Measurements from ENCODE around the gene TRPV5.
"Not testable (repeated sequence)": the region's sequence is repeated elsewhere in the genome, so short reads cannot be mapped to it uniquely, and the experiment has no call there.

Gene TRPV5

DNA sequence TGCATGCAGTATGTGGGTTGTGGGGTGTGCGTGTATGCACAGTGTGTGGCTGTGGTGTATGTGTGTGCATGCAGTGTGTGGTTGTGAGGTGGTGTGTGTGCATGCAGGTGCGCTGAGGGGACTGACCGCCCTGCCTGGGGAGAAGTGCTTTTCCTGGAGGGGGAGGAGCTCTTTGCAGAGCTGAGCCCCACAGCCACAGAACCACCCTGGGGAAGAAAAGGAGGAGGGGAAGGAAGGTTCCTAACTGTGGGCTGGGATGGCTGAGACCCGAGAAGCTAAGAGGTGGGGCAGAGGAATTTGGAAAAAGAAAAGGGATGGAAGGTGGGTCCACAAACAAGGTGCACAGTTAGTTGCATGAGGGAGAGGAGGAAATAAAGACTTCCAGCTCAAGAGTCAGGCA is at the start of gene TRPV5:
TSS of gene TRPV5 (minus strand) at position 123 of the 400 bp plus-strand sequence. CDS start 287 bp downstream, outside the sequence.
- DNase-seq: no peak

DNA sequence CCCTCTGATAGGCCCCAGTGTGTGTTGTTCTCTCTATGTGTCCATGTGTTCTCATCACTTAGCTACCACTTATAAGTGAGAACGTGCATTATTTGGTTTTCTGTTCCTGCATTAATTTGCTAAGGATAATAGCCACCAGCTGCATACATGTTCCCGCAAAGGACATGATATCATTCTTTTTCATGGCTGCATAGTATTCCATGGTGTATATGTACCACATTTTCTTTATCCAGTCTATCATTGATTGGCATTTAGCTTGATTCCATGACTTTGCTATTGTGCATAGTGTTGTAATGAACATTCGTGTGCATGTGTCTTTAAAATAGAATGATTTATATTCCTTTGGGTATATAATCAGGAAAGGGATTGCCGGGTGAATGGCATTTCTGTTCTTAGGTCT is 44.9 kb upstream of the TRPV5 start:
- DNase-seq: not testable (repeated sequence)

DNA sequence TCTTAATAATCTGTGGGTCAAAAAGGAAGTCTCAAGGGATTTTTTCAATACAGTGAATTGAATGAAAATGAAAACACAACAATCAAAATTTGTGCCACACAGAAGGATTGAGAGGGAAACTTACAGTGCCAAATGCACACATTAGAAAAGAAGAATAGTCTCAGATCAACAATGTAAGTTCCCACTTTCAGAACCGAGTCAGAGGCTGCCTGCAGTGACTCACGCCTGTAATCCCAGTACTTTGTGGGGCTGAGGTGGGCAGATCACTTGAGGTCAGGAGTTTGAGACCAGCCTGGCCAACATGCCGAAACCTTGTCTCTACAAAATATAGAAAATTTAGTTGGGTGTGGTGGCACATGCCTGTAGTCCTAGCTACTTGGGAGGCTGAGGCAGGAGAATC is 41.1 kb upstream of the TRPV5 start:
- no peak for DNase-seq

DNA sequence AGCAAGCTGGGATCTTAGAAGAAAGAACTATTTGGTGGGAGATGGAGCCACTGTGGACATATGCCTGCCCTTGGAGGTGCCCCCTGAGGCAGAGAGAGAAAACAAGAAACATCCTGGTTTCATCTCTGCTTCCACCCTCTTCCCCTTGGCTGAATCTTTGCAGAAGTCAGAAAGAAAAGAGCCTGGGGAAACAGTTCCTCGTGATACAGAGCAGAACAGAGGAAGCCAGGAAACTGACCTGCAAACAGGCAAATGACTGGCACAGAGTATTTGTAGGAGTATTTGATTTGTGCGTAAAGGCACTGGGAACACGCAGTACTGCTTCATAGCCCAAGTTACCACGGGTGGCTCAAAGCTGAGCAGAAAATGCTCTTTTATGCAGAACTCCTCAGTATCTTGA is 35.6 kb upstream of the TRPV5 start:
- no peak for DNase-seq

DNA sequence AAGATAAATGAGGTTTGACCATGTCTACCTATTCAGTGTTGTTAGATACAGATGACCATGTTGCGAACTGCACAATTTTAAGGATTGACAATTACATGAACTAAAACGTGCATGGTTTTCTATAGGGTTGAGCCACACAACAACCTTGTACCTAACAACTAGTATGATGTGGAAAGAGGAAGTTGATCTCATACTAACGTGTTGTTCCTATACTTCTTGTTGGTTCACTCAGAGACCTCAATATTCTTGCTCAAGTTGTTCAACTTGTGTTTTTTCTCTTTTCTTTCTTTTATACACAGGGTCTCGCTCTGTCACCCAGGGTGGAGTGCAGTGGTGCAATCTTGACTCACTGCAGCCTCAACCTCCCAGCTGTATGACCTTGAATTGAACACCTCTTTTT is 34.7 kb upstream of the TRPV5 start:
- DNase-seq: no peak

DNA sequence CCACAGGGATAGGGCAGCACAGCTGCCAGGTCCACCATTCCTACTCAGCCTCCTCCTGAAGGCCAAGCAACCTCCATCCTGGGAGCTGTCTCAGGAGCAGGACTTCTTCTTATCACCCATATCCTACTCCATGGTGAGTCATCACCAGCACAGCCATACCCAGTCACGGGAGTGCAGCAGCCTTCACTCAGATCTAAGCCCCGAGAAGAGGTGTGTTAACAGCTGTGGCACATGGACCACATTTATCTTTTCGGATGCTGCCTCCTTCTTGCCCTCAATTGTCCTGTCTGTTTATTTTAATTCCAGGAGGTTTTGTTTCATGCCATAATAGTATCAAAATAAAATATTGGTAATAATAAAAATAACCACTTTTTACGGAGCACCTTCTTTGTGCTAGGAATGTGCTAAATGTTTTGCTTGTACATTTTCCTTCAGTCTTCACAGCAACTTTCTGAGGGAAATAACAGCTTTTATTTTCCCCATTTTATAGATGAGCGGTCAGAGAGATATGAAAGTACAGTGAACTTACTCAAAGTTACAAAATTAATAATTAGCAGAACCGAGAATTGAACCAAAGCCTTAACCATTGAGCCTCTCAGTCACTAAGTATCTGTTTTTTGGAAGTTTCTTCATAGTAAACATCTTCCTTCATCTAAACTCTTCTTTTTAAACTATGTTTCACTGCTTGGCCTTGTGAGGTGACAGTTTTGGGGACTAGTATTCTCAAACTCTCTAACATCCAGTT is 31.1 kb upstream of the TRPV5 start:
- DNase-seq: no peak

DNA sequence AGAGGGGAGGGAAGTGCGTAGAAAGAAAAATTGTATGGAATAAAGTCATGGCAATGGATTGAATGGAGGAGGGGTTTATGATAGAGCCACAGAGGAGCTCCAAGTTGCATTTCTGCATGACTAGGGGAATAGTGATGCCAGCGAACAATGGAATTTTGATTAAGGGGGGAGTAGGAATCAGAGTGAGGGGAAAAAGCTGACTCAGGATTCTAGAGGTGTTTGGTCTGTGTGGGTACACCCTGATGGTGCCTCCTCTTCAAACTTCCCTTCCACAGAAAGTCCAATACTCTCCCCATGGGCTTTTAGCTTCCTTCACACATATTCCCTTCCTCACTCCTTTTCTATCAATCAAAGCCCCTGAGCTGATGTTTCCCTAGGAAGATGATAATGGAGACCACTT is 30.4 kb upstream of the TRPV5 start:
- DNase-seq: no peak

DNA sequence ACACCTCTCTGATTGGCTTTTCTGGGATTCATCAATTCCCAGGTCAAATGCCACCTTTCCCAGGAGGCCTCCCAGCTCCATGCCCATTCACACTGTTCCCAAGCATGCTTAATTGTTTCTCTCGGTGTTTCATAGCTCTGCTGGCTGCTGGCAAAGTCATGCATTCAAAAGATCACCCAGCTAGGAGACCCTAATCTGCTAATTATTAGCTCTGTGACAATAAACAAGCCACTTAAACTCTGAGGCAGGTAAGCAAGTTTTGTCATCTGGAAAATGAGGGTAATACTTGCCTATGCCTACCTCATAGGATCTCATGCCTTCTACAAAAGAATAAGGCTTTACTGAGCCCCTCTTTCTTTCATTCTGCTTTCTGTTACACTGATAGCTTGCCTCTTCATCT is 29.4 kb upstream of the TRPV5 start:
- DNase-seq: no peak

DNA sequence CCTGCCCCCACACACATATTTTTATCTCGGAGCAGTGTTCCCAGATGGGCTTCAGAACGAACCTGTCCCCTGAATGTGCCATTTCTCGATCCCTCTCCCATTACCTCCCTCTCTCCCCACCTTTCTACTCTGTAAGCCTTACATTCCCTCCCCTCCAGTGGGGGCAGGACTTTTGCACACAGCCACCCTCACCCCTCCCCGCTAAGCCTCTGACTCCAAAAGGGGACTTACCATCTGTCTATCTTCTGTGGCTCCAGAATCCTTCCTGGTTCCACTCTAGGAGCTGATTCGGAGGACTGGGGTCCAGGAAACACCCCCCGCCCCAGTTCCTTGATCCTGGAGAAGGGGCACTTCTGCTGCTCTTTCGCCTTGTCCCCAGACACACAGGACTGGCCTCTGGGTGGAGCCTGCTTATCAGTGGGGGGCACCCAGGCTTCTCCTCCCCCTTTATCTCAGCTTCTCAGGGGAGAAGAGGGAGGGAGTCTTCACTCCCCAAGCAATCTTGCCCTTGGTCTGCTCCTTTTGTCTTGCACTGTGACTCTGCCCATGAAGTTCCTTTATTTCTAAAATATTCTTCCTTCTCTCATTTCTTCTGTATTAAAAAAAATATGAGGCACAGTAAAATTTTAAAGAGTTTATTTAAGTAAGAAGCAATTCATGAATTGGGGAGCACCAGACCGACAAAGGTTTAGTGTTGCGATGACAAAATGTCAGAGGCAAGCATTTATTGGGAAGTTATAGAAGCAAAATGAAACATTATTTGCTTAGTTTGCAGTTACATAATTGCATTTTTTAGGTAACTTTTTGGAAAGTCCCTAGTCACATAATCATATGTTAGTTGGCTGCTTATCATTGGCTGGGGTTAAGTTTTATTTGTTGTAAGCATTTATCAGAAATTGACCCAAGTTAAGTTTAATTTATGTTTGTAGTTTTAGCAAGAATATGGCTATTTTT is 28.7 kb upstream of the TRPV5 start, which contains the start of gene KEL:
TSS of gene KEL (minus strand) at position 391 of the 954 bp plus-strand sequence. CDS start at position 234, 157 bp downstream.
- DNase-seq: no peak

DNA sequence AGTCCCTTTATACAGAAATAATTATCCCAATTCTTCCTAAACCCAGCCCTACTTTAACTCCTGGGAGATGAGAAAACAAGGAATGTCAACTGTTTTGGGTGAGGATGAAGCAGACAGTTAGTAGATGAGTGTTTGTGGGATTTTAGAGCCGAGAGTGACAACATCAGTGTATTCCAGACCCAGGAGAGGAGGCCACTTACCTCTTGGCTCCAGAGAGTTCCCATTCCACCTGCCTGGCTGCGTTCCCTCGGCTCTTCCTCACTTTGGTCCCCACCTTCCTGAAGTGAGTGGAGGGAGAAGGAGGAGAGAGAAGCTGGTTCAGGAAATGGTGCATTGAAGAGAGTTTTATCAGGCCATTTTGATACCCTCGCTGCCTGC is 28.0 kb upstream of the TRPV5 start:
- no peak for DNase-seq

DNA sequence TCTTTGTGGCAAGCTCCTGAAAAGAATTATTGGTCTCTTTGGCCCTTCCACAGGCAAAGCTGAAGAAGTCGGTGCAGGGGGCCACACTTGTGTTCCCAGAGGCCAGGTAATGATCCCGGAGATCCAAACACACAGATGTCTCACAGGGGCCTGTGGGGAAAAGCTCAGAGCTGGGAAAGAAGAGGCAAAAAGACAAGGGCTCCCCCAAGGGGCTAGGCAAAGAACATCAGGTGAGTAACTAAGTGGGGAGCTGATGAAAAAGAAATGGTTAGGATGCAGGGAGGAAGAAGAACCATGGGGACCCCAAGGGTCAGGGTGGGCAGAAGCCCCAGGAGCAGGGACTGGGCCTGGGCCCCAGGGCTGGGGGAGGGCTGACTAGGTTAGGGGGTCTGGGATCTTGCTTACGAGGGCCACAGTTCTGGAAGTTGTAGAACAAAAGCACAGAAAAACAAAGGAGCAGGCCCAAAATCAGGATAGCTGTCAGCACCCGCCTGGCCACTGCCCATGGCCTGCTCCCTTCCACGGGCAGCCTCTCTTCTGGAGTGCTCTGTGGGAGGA is 27.5 kb upstream of the TRPV5 start:
- no peak for DNase-seq

DNA sequence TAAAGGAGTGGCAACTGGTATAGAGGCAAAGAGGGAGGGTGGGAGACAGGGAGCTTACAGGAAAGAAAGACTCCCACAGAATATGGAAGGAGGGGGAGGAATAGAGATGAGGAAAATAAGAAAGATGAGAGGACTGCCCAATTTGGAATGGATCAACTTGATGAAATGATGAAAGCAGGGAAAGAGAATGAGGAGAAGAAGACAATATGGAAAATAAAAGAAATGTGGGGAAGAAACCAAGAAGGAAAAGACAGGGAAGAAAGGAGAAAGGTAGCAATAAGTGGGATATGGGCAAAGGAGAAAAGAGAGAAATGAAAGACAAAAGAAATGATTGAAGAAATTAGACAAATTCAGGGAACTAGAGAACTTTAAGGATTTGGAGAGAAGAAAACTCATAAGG is 25.7 kb upstream of the TRPV5 start:
- no peak for DNase-seq

DNA sequence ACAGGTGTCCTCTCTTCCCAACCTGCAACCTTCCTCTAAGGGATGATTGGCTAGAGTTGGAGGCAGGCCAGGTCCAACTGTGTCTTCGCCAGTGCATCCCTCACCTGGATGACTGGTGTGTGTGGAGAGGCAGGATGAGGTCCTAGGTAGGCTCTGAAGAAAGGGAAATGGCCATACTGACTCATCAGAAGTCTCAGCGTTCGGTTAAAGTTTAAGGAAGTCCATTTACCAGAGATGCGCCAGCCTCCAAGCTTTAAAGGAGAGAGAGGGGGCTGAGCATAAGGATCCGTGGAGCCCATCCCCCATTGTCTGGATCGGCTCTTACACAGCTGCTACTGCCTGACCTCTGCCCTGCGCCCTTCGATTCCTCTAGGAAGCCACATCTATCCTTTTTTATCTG is 24.2 kb upstream of the TRPV5 start:
- DNase-seq: no peak

DNA sequence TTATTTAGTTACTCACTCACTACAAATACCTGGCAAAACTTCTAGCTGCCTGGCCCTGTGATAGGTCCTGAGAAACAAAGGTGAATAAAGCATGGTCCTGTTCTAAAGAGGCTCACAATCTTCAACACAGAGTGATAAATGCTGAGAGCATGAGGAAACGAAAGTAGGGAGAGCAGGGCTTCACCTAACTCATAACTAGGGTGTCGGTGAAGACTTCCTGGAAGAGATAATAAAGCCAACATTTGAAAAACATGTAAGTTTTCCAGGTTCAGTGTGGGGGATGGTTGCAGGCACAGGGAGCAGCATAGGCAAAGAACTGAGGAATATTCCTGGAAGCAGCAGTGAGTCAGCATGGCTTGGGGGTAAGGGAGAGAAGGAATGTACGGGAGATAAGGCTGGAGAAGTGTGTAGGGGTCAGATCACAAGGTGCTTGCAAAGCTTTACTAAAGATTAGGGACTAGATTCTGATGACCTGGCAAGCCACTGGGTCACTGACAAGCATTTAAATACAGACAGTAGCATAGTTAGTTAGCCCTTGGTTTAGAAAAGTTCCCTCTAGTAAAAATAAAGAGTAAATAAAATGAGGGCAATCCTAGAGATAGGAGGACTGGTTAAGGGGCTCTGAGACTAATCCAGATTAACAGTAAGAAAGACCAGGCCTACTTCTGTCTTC is 23.5 kb upstream of the TRPV5 start:
- no peak for DNase-seq

DNA sequence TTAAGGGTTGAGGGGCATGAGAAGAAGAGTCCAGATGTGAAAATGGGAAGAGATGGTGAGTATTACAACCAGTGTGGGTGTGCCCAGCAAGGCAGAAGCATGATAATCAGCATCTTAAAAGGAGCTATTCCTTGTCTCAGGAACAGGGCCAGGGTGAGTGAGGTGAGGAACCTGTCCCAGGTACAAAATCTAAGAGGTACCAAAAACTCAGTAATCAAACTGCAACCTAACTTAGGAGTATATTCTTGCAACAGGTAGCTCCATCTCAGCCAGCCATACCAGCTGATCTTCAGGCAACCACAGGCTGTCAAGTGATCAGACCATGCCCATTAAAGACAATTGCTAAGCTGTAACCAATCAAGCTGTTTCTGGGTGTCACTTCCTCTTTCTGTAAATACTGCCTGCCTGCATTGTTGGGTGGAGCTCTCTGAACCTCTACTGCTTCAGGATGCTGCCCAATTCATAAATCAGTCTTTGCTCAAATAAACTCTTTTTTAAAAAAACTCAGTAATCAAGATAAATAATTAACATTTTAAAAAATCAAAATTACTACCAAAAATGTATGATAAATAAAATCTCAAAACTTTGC is 21.2 kb upstream of the TRPV5 start:
- DNase-seq: no peak

DNA sequence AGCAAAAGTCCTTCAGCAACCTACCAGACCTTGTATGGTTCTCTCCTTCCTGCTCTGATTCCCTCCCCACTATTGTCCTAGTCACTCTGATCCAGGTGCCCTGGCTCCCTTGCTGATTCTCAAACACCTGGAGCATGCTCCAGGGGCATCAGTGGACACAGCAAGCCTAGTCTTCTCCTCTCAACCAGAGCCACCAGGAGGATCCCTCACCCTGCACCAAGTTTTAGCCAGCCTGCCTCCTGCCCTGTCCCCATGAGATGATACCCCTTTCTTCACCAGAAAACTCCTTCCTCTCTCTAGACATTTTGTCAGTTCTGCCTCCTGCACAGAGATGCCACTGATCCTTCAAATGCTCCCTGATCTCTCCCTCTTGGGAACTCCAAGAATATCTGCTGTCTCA is 16.7 kb upstream of the TRPV5 start:
- no peak for DNase-seq

DNA sequence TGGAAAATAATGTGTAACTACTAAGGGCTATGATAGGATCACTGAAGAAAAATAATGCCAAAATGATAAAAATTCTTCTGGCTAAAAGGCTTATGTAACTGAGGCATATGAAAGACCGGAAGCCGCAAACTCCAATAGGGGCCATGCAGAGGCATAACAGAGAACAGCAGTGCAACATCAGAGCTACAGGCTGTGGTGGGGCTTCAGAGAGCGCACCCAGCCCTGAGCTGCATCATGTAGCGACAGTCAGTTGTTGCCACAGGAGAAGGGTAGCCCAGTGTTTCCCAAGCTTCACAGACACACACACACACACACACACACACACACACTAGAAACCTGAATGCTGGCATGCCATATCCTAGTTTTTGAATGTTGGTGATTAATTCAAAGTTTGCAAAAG is 15.1 kb upstream of the TRPV5 start:
- DNase-seq: no peak

DNA sequence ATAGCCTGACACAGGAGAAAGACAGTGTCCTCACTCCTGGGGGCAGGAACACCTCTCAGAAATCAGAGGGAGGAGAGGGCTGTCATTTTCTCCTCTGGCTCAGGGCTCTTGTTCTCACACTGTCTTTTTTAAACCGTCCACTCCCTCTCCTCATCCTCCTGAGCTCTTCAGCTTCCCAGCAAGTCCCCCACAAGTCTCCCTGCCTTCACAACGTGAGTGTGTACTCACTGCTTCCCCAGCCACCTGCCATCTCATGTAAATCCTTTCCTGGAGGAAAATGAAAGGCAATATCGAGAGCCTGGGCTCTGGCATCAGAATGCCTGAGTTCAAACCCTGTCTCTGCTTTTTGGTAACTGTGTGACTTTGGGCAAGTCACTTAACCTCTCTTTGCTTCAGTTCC is 11.5 kb upstream of the TRPV5 start:
- no peak for DNase-seq

DNA sequence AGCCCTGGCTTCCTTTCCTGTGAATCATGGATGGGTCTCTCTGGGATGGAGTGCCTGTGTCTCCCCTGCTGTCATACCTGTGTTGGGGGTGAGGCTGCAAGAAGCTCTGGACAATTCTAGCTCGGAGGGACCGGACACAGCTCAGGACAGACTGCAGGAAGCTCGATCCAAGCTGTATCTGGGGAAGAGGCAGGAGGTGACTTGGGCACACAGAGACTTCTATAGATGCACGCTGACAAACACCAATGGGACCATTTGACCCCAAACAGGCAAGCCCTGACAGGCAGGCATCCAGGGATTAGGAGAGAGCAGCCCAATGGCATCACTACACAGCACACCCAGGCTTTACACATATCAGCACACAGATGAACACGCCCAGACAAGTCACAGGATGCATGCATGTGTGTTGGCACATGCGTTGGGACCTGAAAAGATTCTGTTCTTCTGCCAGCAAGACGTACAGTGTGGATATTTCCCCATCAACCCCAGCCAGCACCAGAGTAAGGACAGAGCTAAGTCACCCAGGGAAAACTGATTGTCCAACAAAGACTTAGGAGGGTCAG is 10.2 kb upstream of the TRPV5 start:
- no peak for DNase-seq

DNA sequence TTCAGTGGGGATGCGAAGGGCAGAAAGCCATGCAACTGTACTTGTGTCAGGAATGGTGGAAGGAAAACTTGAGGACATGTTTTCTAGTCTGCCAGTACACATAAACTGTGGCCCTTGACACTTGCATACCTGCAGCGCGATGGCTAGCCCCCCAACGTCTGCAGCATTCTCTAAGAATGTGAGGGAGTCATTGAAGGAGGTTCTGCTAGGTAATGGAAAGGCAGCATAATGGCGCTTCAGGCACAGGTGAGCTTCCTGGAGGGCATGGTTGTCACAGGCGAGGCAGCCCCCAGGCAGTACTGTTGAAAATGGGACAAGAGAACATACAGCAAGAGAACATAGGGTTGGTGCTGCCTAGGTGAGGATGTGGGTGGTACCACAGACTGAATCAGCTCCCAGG is 9.2 kb upstream of the TRPV5 start:
- no peak for DNase-seq

DNA sequence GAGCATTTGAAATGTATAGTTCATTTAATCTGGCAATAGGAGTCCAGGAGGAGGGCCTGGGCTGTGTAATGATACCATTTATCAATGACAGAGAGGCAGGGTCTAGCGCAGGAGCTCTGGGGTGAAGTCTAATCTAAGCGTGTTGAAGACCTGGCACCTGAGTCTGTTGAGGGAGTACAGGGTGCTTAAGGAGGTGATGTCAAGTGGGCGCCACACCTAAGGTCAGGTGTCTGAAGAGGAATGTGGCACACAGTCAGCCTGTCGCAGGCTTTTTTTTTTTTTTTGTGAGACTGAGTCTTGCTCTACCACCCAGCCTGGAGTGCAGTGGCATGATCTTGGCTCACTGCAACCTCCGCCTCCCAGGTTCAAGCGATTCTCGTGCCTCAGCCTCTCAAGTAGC is 8.0 kb upstream of the TRPV5 start:
- DNase-seq: no peak

DNA sequence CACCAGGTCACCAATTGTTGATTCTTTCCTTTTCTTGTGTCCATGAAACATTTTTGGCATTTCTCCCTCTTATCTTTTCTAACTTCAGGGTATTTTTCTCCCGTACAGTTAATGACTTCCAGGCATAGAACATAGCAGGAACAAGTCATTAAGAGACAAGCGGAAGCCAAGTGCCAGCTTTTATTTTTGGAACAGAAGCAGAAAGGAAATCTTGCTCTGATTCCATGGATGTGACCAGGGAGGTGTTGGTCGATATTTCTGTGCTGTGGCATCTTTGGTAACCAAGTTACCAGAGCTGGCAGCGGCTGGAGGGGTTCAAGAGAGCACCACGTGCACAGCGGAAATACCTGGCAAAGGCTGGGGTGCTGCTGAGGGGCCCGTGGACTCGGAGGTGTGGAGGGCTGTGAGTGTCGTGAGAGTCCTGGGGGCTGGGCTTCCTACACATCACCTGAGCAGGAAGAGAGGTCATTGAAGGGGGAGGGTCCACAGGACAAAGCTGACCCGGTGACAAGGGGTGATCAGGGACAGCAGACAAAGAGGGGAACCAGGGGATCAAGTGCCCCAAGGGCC is 7.5 kb upstream of the TRPV5 start:
- no peak for DNase-seq
